ENCODE measurements around the gene ALDH3B2.
A peak's percentile ranks its signal among the peaks of the same experiment; 100 is the strongest.
"Not testable (repeated sequence)": the region's sequence is repeated elsewhere in the genome, so short reads cannot be mapped to it uniquely, and the experiment has no call there.

ALDH3B2 gene

GRCh38 chr11:67626970-67627369, 47.5 kb downstream of the ALDH3B2 start:
- Histone ChIP-seq H3K27me3 (ENCODE audit: control insufficient read depth, insufficient read depth, low read length) (no peaks in the 10 kb centered on the region), H3K4me1 (ENCODE audit: control insufficient read depth, insufficient read depth, low read length) (peaks cover 32% of the 10 kb centered on the region), H3K9ac (ENCODE audit: low read length) (peak overlapping the region; percentile 87), H3K9me3 (ENCODE audit: control insufficient read depth, insufficient read depth, low read depth, low read length) (no peaks in the 10 kb centered on the region), H3K4me3 (ENCODE audit: low read depth, low read length) (no peak overlapping the region), H3K36me3 (ENCODE audit: control insufficient read depth, insufficient read depth, low read length) (no peaks in the 10 kb centered on the region; the same call in 1 of the 2 replicates), H3K27ac (ENCODE audit: low read depth, low read length) (peak overlapping the region; percentile 59; the same call in 1 of the 2 replicates)

GRCh38 chr11:67626131-67626833, 48.1 kb downstream of the ALDH3B2 start:
- H3K9me3 ChIP-seq (ENCODE audit: control insufficient read depth, insufficient read depth, low read depth, low read length); H3K27ac ChIP-seq (ENCODE audit: low read depth, low read length); H3K36me3 ChIP-seq (ENCODE audit: control insufficient read depth, insufficient read depth, low read length); H3K4me3 ChIP-seq (ENCODE audit: low read depth, low read length); H3K27me3 ChIP-seq (ENCODE audit: control insufficient read depth, insufficient read depth, low read length); H3K9ac ChIP-seq (ENCODE audit: low read length): not testable (repeated sequence)
- H3K4me1 ChIP-seq (ENCODE audit: control insufficient read depth, insufficient read depth, low read length) = peaks cover 26% of the 10 kb centered on the region

GRCh38 chr11:67623795-67624194, 50.6 kb downstream of the ALDH3B2 start:
- H3K27ac ChIP-seq (ENCODE audit: low read depth, low read length); H3K9me3 ChIP-seq (ENCODE audit: control insufficient read depth, insufficient read depth, low read depth, low read length); H3K36me3 ChIP-seq (ENCODE audit: control insufficient read depth, insufficient read depth, low read length); H3K27me3 ChIP-seq (ENCODE audit: control insufficient read depth, insufficient read depth, low read length); H3K4me3 ChIP-seq (ENCODE audit: low read depth, low read length): not testable (repeated sequence)
- Histone ChIP-seq H3K4me1 (ENCODE audit: control insufficient read depth, insufficient read depth, low read length) (peaks cover 16% of the 10 kb centered on the region), H3K9ac (ENCODE audit: low read length) (peak overlapping the region; percentile 21)

- H3K4me1 ChIP-seq (ENCODE audit: control insufficient read depth, insufficient read depth, low read length); H3K4me3 ChIP-seq (ENCODE audit: low read depth, low read length); H3K9ac ChIP-seq (ENCODE audit: low read length); H3K27ac ChIP-seq (ENCODE audit: low read depth, low read length); H3K27me3 ChIP-seq (ENCODE audit: control insufficient read depth, insufficient read depth, low read length); H3K9me3 ChIP-seq (ENCODE audit: control insufficient read depth, insufficient read depth, low read depth, low read length); H3K36me3 ChIP-seq (ENCODE audit: control insufficient read depth, insufficient read depth, low read length): not testable (repeated sequence)
Observed at GRCh38 chr11:67622905-67623304, 51.5 kb downstream of the ALDH3B2 start.

- H3K9ac ChIP-seq (ENCODE audit: low read length) = peak overlapping the region; percentile 90
- H3K27me3 ChIP-seq (ENCODE audit: control insufficient read depth, insufficient read depth, low read length); H3K27ac ChIP-seq (ENCODE audit: low read depth, low read length); H3K9me3 ChIP-seq (ENCODE audit: control insufficient read depth, insufficient read depth, low read depth, low read length); H3K36me3 ChIP-seq (ENCODE audit: control insufficient read depth, insufficient read depth, low read length): not testable (repeated sequence)
- peak overlapping the region; percentile 73 for H3K4me3 ChIP-seq (ENCODE audit: low read depth, low read length)
- H3K4me1 ChIP-seq (ENCODE audit: control insufficient read depth, insufficient read depth, low read length) = peaks cover 10% of the 10 kb centered on the region
Observed at GRCh38 chr11:67621928-67622327, 52.5 kb downstream of the ALDH3B2 start.

GRCh38 chr11:67620621-67621020, 53.8 kb downstream of the ALDH3B2 start:
- H3K36me3 ChIP-seq (ENCODE audit: control insufficient read depth, insufficient read depth, low read length); H3K9me3 ChIP-seq (ENCODE audit: control insufficient read depth, insufficient read depth, low read depth, low read length); H3K27me3 ChIP-seq (ENCODE audit: control insufficient read depth, insufficient read depth, low read length): not testable (repeated sequence)
- Histone ChIP-seq H3K4me1 (ENCODE audit: control insufficient read depth, insufficient read depth, low read length) (peaks cover 22% of the 10 kb centered on the region), H3K27ac (ENCODE audit: low read depth, low read length) (peak overlapping the region; percentile 50; the same call in 1 of the 2 replicates), H3K9ac (ENCODE audit: low read length) (peak overlapping the region; percentile 90), H3K4me3 (ENCODE audit: low read depth, low read length) (peak overlapping the region; percentile 73)

GRCh38 chr11:67619683-67620618, 54.5 kb downstream of the ALDH3B2 start:
- not testable (repeated sequence) for H3K27me3 ChIP-seq (ENCODE audit: control insufficient read depth, insufficient read depth, low read length); H3K27ac ChIP-seq (ENCODE audit: low read depth, low read length); H3K9me3 ChIP-seq (ENCODE audit: control insufficient read depth, insufficient read depth, low read depth, low read length); H3K36me3 ChIP-seq (ENCODE audit: control insufficient read depth, insufficient read depth, low read length)
- H3K9ac ChIP-seq (ENCODE audit: low read length) = peak overlapping the region; percentile 90
- H3K4me3 ChIP-seq (ENCODE audit: low read depth, low read length) = peak overlapping the region; percentile 73
- peaks cover 25% of the 10 kb centered on the region for H3K4me1 ChIP-seq (ENCODE audit: control insufficient read depth, insufficient read depth, low read length)

GRCh38 chr11:67618901-67619659, 55.3 kb downstream of the ALDH3B2 start:
- H3K27ac ChIP-seq (ENCODE audit: low read depth, low read length) = peak overlapping the region; percentile 50; the same call in 1 of the 2 replicates
- peaks cover 33% of the 10 kb centered on the region for H3K4me1 ChIP-seq (ENCODE audit: control insufficient read depth, insufficient read depth, low read length)
- not testable (repeated sequence) for H3K36me3 ChIP-seq (ENCODE audit: control insufficient read depth, insufficient read depth, low read length); H3K9me3 ChIP-seq (ENCODE audit: control insufficient read depth, insufficient read depth, low read depth, low read length); H3K27me3 ChIP-seq (ENCODE audit: control insufficient read depth, insufficient read depth, low read length)
- H3K9ac ChIP-seq (ENCODE audit: low read length) = peak overlapping the region; percentile 72
- H3K4me3 ChIP-seq (ENCODE audit: low read depth, low read length) = peak overlapping the region; percentile 39; the same call in 1 of the 2 replicates

- Histone ChIP-seq H3K9ac (ENCODE audit: low read length) (peak overlapping the region; percentile 19), H3K4me3 (ENCODE audit: low read depth, low read length) (peak overlapping the region; percentile 14; the same call in 1 of the 2 replicates), H3K4me1 (ENCODE audit: control insufficient read depth, insufficient read depth, low read length) (peaks cover 42% of the 10 kb centered on the region), H3K27ac (ENCODE audit: low read depth, low read length) (no peak overlapping the region), H3K9me3 (ENCODE audit: control insufficient read depth, insufficient read depth, low read depth, low read length) (no peaks in the 10 kb centered on the region), H3K27me3 (ENCODE audit: control insufficient read depth, insufficient read depth, low read length) (no peaks in the 10 kb centered on the region; the same call in 1 of the 2 replicates), H3K36me3 (ENCODE audit: control insufficient read depth, insufficient read depth, low read length) (peaks cover 10% of the 10 kb centered on the region)
Observed at GRCh38 chr11:67617243-67617953, 57.0 kb downstream of the ALDH3B2 start.
